ENCODE results near the gene TBL1Y.

Gene TBL1Y

GRCh38 chrY:7092836-7093235, 182.3 kb downstream of the TBL1Y start:
- no peak for DNase-seq

GRCh38 chrY:7094365-7094764, 183.9 kb downstream of the TBL1Y start:
- DNase-seq = no peak

- no peak for DNase-seq
Observed at GRCh38 chrY:7097021-7097420, 186.5 kb downstream of the TBL1Y start.

- peak in 1 of 2 donors; percentile 27 for DNase-seq
Observed at GRCh38 chrY:7099742-7100141, 189.2 kb downstream of the TBL1Y start.

GRCh38 chrY:7102680-7103079, 192.2 kb downstream of the TBL1Y start:
- no peak for DNase-seq

- no peak for DNase-seq
Observed at GRCh38 chrY:7107179-7107578, 196.7 kb downstream of the TBL1Y start.

GRCh38 chrY:7110086-7110485, 199.6 kb downstream of the TBL1Y start:
- no peak for DNase-seq

GRCh38 chrY:7115871-7116270, 205.4 kb downstream of the TBL1Y start:
- no peak for DNase-seq

GRCh38 chrY:7122202-7122601, 211.7 kb downstream of the TBL1Y start:
- no peak for DNase-seq

- no peak for DNase-seq
Observed at GRCh38 chrY:7125136-7126056, 214.9 kb downstream of the TBL1Y start.

GRCh38 chrY:7128211-7128610, 217.7 kb downstream of the TBL1Y start:
- no peak for DNase-seq
